Fibroblast of skin of left quadriceps (primary cell): ENCODE results near the gene CCDC33.
A peak's percentile ranks its signal among the peaks of the same experiment; 100 is the strongest.

Experiments used
- DNase-seq, 2 experiments: peaks; one replicate each; pipeline ENCODE4 v3.0.0-alpha.2; 2013; ENCODE audit warnings: low read depth in 2 of 2

CCDC33 gene

GRCh38 chr15:74229686-74230085 is 6.4 kb upstream of the CCDC33 start:
- DNase-seq, result no peak

GRCh38 chr15:74231475-74231874 is 4.7 kb upstream of the CCDC33 start:
- no peak for DNase-seq

- no peak for DNase-seq
Measured at GRCh38 chr15:74233373-74233772, 2.8 kb upstream of the CCDC33 start.

- DNase-seq, result no peak
Measured at GRCh38 chr15:74233851-74234597, 2.1 kb upstream of the CCDC33 start.

- no peak for DNase-seq
Measured at GRCh38 chr15:74234598-74234875, 1.6 kb upstream of the CCDC33 start.

GRCh38 chr15:74239051-74239705 is 3.1 kb downstream of the CCDC33 start:
- no peak for DNase-seq

GRCh38 chr15:74240002-74240568 is 4.0 kb downstream of the CCDC33 start:
- peak; percentile 21 to 37 for DNase-seq

- DNase-seq, result no peak
Measured at GRCh38 chr15:74240897-74241614, 4.9 kb downstream of the CCDC33 start.

GRCh38 chr15:74242441-74243185 is 6.5 kb downstream of the CCDC33 start:
- DNase-seq, result no peak

GRCh38 chr15:74243431-74243830 is 7.3 kb downstream of the CCDC33 start:
- no peak for DNase-seq

GRCh38 chr15:74244822-74245341 is 8.8 kb downstream of the CCDC33 start:
- no peak for DNase-seq

- DNase-seq, result no peak
Measured at GRCh38 chr15:74245342-74245931, 9.3 kb downstream of the CCDC33 start.

- DNase-seq, result no peak
Measured at GRCh38 chr15:74250266-74250665, 14.1 kb downstream of the CCDC33 start.

- DNase-seq, result no peak
Measured at GRCh38 chr15:74251131-74251811, 15.1 kb downstream of the CCDC33 start.

- no peak for DNase-seq
Measured at GRCh38 chr15:74252291-74252690, 16.2 kb downstream of the CCDC33 start.

GRCh38 chr15:74252721-74253120 is 16.6 kb downstream of the CCDC33 start:
- no peak for DNase-seq

- DNase-seq, result no peak
Measured at GRCh38 chr15:74253211-74253921, 17.2 kb downstream of the CCDC33 start.

GRCh38 chr15:74257105-74257504 is 21.0 kb downstream of the CCDC33 start:
- no peak for DNase-seq

GRCh38 chr15:74257623-74258022 is 21.5 kb downstream of the CCDC33 start:
- no peak for DNase-seq
